Fibroblast of lung (primary cell): ENCODE results near the gene CATSPERE.
A peak's percentile ranks its signal among the peaks of the same experiment; 100 is the strongest.

Experiments
- EZH2 ChIP-seq: IDR thresholded peaks from 2 replicates; pipeline ENCODE4 v1.5.1; 2012; ENCODE audit warnings: low read length, control low read depth, mild to moderate bottlenecking; ENCODE audit errors: missing control alignments
- TF ChIP-seq, protein P1 (sequence below), 2 donors: IDR thresholded peaks in 1 of 2; conservative IDR thresholded peaks in 1 of 2; 1 replicate in 1 of 2; 2 replicates in 1 of 2; pipeline ENCODE4 v1.5.1; 2011 to 2012; ENCODE audit warnings: low read length in 2 of 2, control low read depth in 1 of 2, inconsistent platforms in 1 of 2, low read depth in 1 of 2, mild to moderate bottlenecking in 1 of 2

DNA sequence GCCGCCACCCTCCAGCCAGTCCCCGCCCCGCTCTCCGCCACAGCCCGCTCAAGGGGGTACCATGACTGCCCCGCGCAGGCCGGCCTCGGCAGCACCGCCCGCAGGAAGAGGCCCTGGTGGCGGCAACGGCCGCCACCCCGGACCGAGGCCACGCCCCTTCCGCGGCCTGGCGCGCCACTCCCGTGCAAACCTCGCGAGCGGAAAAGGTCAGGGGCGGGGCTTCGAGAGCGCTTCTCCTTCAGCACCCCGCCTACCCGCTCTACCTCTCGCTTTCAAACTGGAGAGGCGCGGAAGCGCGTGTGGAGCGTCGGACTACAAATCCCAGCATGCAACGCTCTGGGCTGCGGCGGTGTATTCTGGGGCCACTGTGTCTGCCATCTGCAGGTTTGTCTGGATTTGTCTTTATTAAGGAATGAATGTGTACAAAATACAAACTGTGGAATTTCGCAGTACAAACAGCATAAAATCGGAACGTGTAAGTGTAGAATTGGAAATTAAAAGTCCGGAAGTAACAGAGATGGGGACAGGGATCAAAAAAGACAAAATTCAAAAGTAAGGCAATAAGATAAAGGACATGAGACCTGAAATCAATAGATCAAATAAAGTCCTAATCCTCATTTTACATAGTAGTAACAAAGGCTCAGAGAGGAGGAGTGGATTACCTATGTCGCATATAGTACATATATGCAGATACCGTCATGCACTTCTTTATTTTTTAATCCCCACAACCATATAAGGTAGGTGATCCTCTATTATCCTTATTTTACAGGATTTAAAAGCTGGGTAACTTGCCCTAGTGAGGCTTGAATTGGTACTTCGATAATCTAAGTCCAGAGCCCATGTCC, 8.9 kb upstream of the CATSPERE start:
- no peak for TF ChIP-seq EZH2
- TF ChIP-seq, protein P1, sequence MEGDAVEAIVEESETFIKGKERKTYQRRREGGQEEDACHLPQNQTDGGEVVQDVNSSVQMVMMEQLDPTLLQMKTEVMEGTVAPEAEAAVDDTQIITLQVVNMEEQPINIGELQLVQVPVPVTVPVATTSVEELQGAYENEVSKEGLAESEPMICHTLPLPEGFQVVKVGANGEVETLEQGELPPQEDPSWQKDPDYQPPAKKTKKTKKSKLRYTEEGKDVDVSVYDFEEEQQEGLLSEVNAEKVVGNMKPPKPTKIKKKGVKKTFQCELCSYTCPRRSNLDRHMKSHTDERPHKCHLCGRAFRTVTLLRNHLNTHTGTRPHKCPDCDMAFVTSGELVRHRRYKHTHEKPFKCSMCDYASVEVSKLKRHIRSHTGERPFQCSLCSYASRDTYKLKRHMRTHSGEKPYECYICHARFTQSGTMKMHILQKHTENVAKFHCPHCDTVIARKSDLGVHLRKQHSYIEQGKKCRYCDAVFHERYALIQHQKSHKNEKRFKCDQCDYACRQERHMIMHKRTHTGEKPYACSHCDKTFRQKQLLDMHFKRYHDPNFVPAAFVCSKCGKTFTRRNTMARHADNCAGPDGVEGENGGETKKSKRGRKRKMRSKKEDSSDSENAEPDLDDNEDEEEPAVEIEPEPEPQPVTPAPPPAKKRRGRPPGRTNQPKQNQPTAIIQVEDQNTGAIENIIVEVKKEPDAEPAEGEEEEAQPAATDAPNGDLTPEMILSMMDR (conservative IDR thresholded peaks at IDR 0.05 in 1 of 2, IDR thresholded peaks at IDR 0.05 in 1 of 2; ENCODE audit: low read depth in 1 of 2, low read length in 2 of 2) = peak; percentile 28 to 29
